Activated B cell treated with CpG ODN at 0.5 μM for 24 hours (primary cell): ENCODE data around the gene UCN2. TPM values are rescaled to one million over a fixed set of nuclear protein-coding genes. Genes with fewer than 3 reads are reported as not detected.

ENCODE experiments used
- ATAC-seq: fragments of 200-7000 bp; cut with Tn5 transposase; one replicate; pipeline ENCODE4 v1.10.0; 2021; ENCODE audit warnings: low read depth, mild to moderate bottlenecking, moderate library complexity
- CTCF ChIA-PET: fragments of 350-600 bp; sonication (Branson Sonifier 250); formaldehyde crosslinking; loops from one replicate; lab custom pipeline; 2021; ENCODE audit warnings: antibody characterized with exemption; lab: Charles Lee
- POLR2A ChIA-PET: fragments of 350-600 bp; sonication (Branson Sonifier 250); formaldehyde crosslinking; loops from one replicate; lab custom pipeline; 2021; ENCODE audit warnings: antibody characterized with exemption; lab: Charles Lee
- DNase-seq: peaks from one replicate; pipeline ENCODE4 v3.0.0; 2022
- H3K27ac Mint-ChIP-seq: one replicate; pipeline ENCODE4 v1.8.0; 2020; ENCODE audit warnings: mixed read lengths
- H3K27me3 Mint-ChIP-seq: one replicate; pipeline ENCODE4 v1.8.0; 2021; ENCODE audit warnings: mixed read lengths
- H3K36me3 Mint-ChIP-seq: one replicate; pipeline ENCODE4 v1.8.0; 2021; ENCODE audit warnings: low read depth, mixed read lengths
- H3K4me1 Mint-ChIP-seq: one replicate; pipeline ENCODE4 v1.8.0; 2021; ENCODE audit warnings: mixed read lengths
- H3K4me3 Mint-ChIP-seq: one replicate; pipeline ENCODE4 v1.8.0; 2020; ENCODE audit warnings: mild to moderate bottlenecking, mixed read lengths
- H3K9me3 Mint-ChIP-seq: one replicate; pipeline ENCODE4 v1.8.0; 2020; ENCODE audit warnings: mixed read lengths
- CTCF ChIP-seq: fragments of 200-600 bp; IDR thresholded peaks from one replicate; pipeline ENCODE4 v1.8.0; 2022; ENCODE audit warnings: antibody characterized with exemption, mild to moderate bottlenecking
- intact Hi-C: fragments of 100-400 bp; cut with micrococcal nuclease; formaldehyde crosslinking; loops from one replicate; pipeline ENCODE4 v1.15.1; 2024
- total RNA-seq: library from RNA; stranded (reverse); gene quantifications from 2 replicates; pipeline ENCODE4 v1.2.3, GENCODE V29; 2022

Gene UCN2
- total RNA-seq, 1 donor from 2014 or later, result not detected

- no peak for ATAC-seq
- ChIA-PET POLR2A (no interaction called here), CTCF (no interaction called here)
- intact Hi-C loops, result no loop called here
- no peaks in the 10 kb centered on the region for H3K36me3 Mint-ChIP-seq
- H3K4me3 Mint-ChIP-seq, result no peak overlapping the region
- H3K27ac Mint-ChIP-seq, result no peak overlapping the region
- H3K27me3 Mint-ChIP-seq, result no peaks in the 10 kb centered on the region
- DNase-seq, result no peak
- no peak for TF ChIP-seq CTCF
- peaks cover 5% of the 10 kb centered on the region for H3K4me1 Mint-ChIP-seq
- H3K9me3 Mint-ChIP-seq, result no peaks in the 10 kb centered on the region
Observed at GRCh38 chr3:48514431-48515227, 49.0 kb downstream of the UCN2 start.

Other genes starting within 250 kb of the UCN2 start
- gene SPINK8, start 230.1 kb downstream of the UCN2 start, total RNA-seq, result not detected in 2 replicates
- not detected in 2 replicates for gene FBXW12, start 191.6 kb downstream of the UCN2 start, total RNA-seq
- gene PLXNB1, start 133.7 kb downstream of the UCN2 start, total RNA-seq, result 3.5 and 5.4 TPM in 2 replicates
- gene CCDC51, start 123.7 kb downstream of the UCN2 start, total RNA-seq, result 8.7 and 8.8 TPM in 2 replicates
- 216 and 296 TPM in 2 replicates for gene TMA7, start 123.5 kb downstream of the UCN2 start, total RNA-seq
- 10.5 and 14.6 TPM in 2 replicates for gene ATRIP, start 117.0 kb downstream of the UCN2 start, total RNA-seq
- gene SHISA5, start 59.6 kb downstream of the UCN2 start, total RNA-seq, result 95.7 and 108 TPM in 2 replicates
- gene PFKFB4, start 7.0 kb downstream of the UCN2 start, total RNA-seq, result 2.0 and 3.2 TPM in 2 replicates
- gene COL7A1, start 31.5 kb upstream of the UCN2 start, total RNA-seq, result 0.98 and 1.5 TPM in 2 replicates
- 117 and 118 TPM in 2 replicates for gene UQCRC1, start 45.9 kb upstream of the UCN2 start, total RNA-seq
- gene TMEM89, start 58.0 kb upstream of the UCN2 start, total RNA-seq, result not detected in 2 replicates
- gene SLC26A6, start 71.7 kb upstream of the UCN2 start, total RNA-seq, result 12.4 and 21.5 TPM in 2 replicates
- 1.5 and 2.3 TPM in 2 replicates for gene CELSR3, start 99.1 kb upstream of the UCN2 start, total RNA-seq
- 9.2 and 9.7 TPM in 2 replicates for gene NCKIPSD, start 122.1 kb upstream of the UCN2 start, total RNA-seq
- 83.2 and 94.1 TPM in 2 replicates for gene IP6K2, start 153.4 kb upstream of the UCN2 start, total RNA-seq